Parathyroid adenoma (tissue), 2 donors: ENCODE data around the gene BMP8A.

Experiments used
- H2AFZ ChIP-seq: fragments of 300-600 bp; sonication (generic); one replicate; pipeline ENCODE4 v1.7.0; 2017; ENCODE audit warnings: antibody characterized with exemption, mild to moderate bottlenecking
- H3K27ac ChIP-seq: fragments of 300-600 bp; sonication (generic); one replicate; pipeline ENCODE4 v1.7.0; 2017
- H3K27me3 ChIP-seq: fragments of 300-600 bp; sonication (generic); one replicate; pipeline ENCODE4 v1.7.0; 2017; ENCODE audit warnings: low read length; ENCODE audit not compliant: control insufficient read depth, insufficient read depth
- H3K36me3 ChIP-seq: fragments of 300-600 bp; sonication (generic); one replicate; pipeline ENCODE4 v1.7.0; 2017; ENCODE audit warnings: low read length; ENCODE audit not compliant: control insufficient read depth, insufficient read depth
- H3K4me1 ChIP-seq: fragments of 300-600 bp; sonication (generic); one replicate; pipeline ENCODE4 v1.7.0; 2017; ENCODE audit warnings: control low read depth
- H3K4me2 ChIP-seq: fragments of 300-600 bp; sonication (generic); one replicate; pipeline ENCODE4 v1.7.0; 2017; ENCODE audit warnings: low read length
- H3K4me3 ChIP-seq: fragments of 300-600 bp; sonication (generic); one replicate; pipeline ENCODE4 v1.7.0; 2017; ENCODE audit warnings: low read depth, low read length
- H3K79me2 ChIP-seq: fragments of 300-600 bp; sonication (generic); one replicate; pipeline ENCODE4 v1.7.0; 2017; ENCODE audit warnings: control low read depth
- H3K9ac ChIP-seq: fragments of 300-600 bp; sonication (generic); one replicate; pipeline ENCODE4 v1.7.0; 2017; ENCODE audit warnings: mild to moderate bottlenecking
- H3K9me3 ChIP-seq: fragments of 300-600 bp; sonication (generic); one replicate; pipeline ENCODE4 v1.7.0; 2017; ENCODE audit warnings: low read length; ENCODE audit not compliant: control insufficient read depth
- TF ChIP-seq, protein P1 (sequence below): fragments of 300-600 bp; sonication (generic); IDR thresholded peaks from one replicate; pipeline ENCODE4 v1.7.0; 2017; ENCODE audit warnings: antibody characterized with exemption, mild to moderate bottlenecking
- donor health status: primary hyperparathyroidism.

BMP8A gene

DNA sequence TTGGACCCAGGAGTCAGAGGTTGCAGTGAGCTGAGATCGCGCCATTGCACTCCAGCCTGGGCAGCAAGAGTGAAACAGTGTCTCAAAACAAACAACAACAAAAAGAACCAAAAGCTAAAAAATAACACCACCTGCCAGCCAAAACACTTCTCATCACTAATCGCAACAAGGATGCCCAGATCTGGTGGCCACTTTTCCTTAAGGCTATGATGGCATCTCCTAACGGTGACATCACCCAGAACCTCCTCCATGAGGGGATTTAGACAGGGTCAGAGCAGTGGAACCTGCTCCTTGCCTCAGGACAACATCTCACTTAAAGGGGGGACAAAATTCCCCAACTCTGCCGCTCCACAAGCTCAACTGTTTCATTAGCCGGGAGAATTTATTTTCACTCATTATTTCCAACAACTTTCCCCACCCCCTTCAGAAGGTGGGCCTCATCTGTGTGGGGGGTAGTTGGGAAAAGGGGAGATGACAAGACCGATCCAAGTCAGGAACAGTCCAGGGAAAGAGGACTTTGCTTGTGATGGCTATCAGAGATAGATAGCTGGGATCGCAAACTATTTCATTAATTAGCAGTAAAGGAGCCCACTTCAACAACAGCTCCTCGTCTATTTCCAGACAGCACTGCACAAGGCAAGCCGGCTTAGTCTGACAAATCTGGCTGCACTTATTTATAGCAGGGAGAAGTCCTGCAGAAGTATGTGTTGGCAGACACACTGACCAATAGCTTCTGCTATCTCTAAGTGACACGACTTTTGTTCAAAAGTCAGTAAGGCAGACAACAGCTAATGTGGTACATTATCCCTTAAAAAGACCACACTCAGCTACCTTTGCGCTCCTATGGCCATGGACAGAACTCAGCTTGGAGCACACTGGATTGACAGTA is 82.5 kb downstream of the BMP8A start:
- Histone ChIP-seq H3K27ac (no peak overlapping the region), H3K4me3 (no peak overlapping the region), H3K9me3 (no peaks in the 10 kb centered on the region), H3K9ac (no peak overlapping the region), H3K27me3 (no peaks in the 10 kb centered on the region), H3K79me2 (peaks cover 6% of the 10 kb centered on the region), H3K4me2 (no peak overlapping the region), H3K4me1 (peaks cover 8% of the 10 kb centered on the region), H3K36me3 (no peaks in the 10 kb centered on the region), H2AFZ (no peak overlapping the region)
- TF ChIP-seq, protein P1, sequence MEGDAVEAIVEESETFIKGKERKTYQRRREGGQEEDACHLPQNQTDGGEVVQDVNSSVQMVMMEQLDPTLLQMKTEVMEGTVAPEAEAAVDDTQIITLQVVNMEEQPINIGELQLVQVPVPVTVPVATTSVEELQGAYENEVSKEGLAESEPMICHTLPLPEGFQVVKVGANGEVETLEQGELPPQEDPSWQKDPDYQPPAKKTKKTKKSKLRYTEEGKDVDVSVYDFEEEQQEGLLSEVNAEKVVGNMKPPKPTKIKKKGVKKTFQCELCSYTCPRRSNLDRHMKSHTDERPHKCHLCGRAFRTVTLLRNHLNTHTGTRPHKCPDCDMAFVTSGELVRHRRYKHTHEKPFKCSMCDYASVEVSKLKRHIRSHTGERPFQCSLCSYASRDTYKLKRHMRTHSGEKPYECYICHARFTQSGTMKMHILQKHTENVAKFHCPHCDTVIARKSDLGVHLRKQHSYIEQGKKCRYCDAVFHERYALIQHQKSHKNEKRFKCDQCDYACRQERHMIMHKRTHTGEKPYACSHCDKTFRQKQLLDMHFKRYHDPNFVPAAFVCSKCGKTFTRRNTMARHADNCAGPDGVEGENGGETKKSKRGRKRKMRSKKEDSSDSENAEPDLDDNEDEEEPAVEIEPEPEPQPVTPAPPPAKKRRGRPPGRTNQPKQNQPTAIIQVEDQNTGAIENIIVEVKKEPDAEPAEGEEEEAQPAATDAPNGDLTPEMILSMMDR, result no peak

DNA sequence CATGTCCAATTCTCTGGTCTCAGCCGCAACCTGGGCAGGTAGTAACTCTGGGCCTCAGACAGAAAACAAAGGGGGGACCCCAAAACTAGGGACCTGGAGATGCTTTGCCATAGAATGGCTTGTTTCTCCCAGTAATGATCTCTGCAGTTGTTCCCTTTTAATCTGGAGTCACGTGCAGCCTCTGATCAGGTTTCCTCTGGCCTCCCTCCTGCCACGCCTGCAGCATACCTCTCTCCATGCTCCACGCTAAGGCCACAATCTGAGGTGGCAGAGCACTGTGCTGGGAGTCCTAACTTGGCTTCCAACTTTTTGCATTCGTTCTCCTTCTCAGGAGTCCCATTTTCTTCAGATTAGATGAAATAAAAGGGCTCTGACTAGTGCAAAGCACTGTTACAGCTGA is 83.2 kb downstream of the BMP8A start:
- TF ChIP-seq, protein P1, result no peak
- no peak overlapping the region for H2AFZ ChIP-seq
- peak overlapping the region; percentile 87 for H3K4me2 ChIP-seq
- H3K4me1 ChIP-seq, result peaks cover 8% of the 10 kb centered on the region
- no peaks in the 10 kb centered on the region for H3K9me3 ChIP-seq
- H3K27me3 ChIP-seq, result no peaks in the 10 kb centered on the region
- H3K27ac ChIP-seq, result no peak overlapping the region
- H3K79me2 ChIP-seq, result peaks cover 6% of the 10 kb centered on the region
- no peaks in the 10 kb centered on the region for H3K36me3 ChIP-seq
- peak overlapping the region; percentile 80 for H3K4me3 ChIP-seq
- H3K9ac ChIP-seq, result no peak overlapping the region
